ENCODE data around the gene TRPM4. TPM values are rescaled to one million over a fixed set of nuclear protein-coding genes. Genes with fewer than 3 reads are reported as not detected.

Gene TRPM4
- total and polyA plus RNA-seq, 2 donors (not counting 3 experiments of a cell fraction or from before 2014, with no cell fraction given): 17.6 to 38.9 TPM

- intact Hi-C loops (cut with micrococcal nuclease): no loop called here
- no peaks in the 10 kb centered on the region for H3K9me1 ChIP-seq (replicated peaks; ENCODE audit: control insufficient read depth, extremely low read depth, insufficient read depth, low read length)
Observed at GRCh38 chr19:49160450-49161189, 3.0 kb downstream of the TRPM4 start.

More at GRCh38 chr19:49160450-49161189, 3.0 kb downstream of the TRPM4 start:
- dilution Hi-C loops (cut with MboI; ENCODE audit: extremely low pct_ligation_motif_present, low sequenced_read_pairs): no loop called here
- Histone ChIP-seq H3K36me3 (ENCODE audit: control insufficient read depth in 2 of 2, extremely low read depth in 1 of 2, insufficient read depth in 2 of 2, low read length in 2 of 2) (no peaks in the 10 kb centered on the region), H3K79me2 (ENCODE audit: control insufficient read depth, insufficient read depth, low read length) (no peaks in the 10 kb centered on the region), H4K20me1 (replicated peaks; ENCODE audit: control insufficient read depth, extremely low read depth, insufficient read depth, low read length) (no peaks in the 10 kb centered on the region), H3K27ac (ENCODE audit: insufficient read depth, low read depth, low read length) (no peak overlapping the region), H3K4me3 (replicated peaks in 1 of 3; ENCODE audit: insufficient read depth in 1 of 3, low read depth in 1 of 3, low read length in 3 of 3) (no peak overlapping the region), H3K4me2 (ENCODE audit: insufficient read depth, low read length) (no peak overlapping the region), H2AFZ (ENCODE audit: low read depth, low read length) (no peak overlapping the region), H3K9ac (replicated peaks; ENCODE audit: extremely low read depth, insufficient read depth, low read length) (no peak overlapping the region), H3K27me3 (ENCODE audit: control insufficient read depth in 2 of 2, insufficient read depth in 2 of 2, low read length in 2 of 2) (peaks cover 0 to 2% of the 10 kb centered on the region in 2 experiments), H3K4me1 (ENCODE audit: control insufficient read depth, extremely low read depth, insufficient read depth, low read length) (peaks cover 16% of the 10 kb centered on the region), H3K9me3 (replicated peaks; ENCODE audit: control insufficient read depth, insufficient read depth, low read length) (no peaks in the 10 kb centered on the region)
- no peak for FAIRE-seq
- no peak for DNase-seq (ENCODE audit: low read depth, low spot score)
- BruUV-seq (replicated peaks): no TSS peak
- ChIA-PET CTCF (interaction anchor here (1.1 to 4.9 kb wide), 5 partner anchors 10 to 63 kb away, joined by 4 to 33 read pairs (median 13); no protein-coding TSS in a partner anchor), POLR2A (no interaction called here)
- TF ChIP-seq CTCF (IDR thresholded peaks at IDR 0.05; ENCODE audit: extremely low read depth in 1 of 2, insufficient read depth in 1 of 2, low read depth in 1 of 2, low read length in 2 of 2) (no peak), POLR2A (IDR thresholded peaks at IDR 0.05; ENCODE audit: low read depth, low read length) (no peak), FOS (IDR thresholded peaks at IDR 0.05; ENCODE audit: borderline replicate concordance, insufficient read depth, low read length) (no peak), MYC (IDR thresholded peaks at IDR 0.05; ENCODE audit: low read depth, low read length) (no peak), EZH2 (IDR thresholded peaks at IDR 0.05; ENCODE audit: borderline replicate concordance, low read depth, low read length, severe bottlenecking) (no peak), POLR2AphosphoS5 (IDR thresholded peaks at IDR 0.05; ENCODE audit: insufficient read depth, low read depth, low read length) (no peak), GATA2 (IDR thresholded peaks at IDR 0.05; ENCODE audit: insufficient read depth, insufficient read length, low read depth, low read length) (no peak), JUN (IDR thresholded peaks at IDR 0.05; ENCODE audit: borderline replicate concordance, insufficient read depth, insufficient read length, low read depth) (no peak), MAX (IDR thresholded peaks at IDR 0.05; ENCODE audit: insufficient read depth, insufficient read length) (no peak)

Data from endothelial cell of umbilical vein (primary cell).